HCT116 (cell line): Measurements from ENCODE around the gene LRRTM2. TPM values are rescaled to one million over a fixed set of nuclear protein-coding genes. Genes with fewer than 3 reads are reported as not detected.

ENCODE experiments used
- ATAC-seq: fragments of 200-7000 bp; cut with Tn5 transposase; 2 replicates; pipeline ENCODE4 v1.9.1; 2020; ENCODE audit warnings: mild to moderate bottlenecking, moderate library complexity
- BruUV-seq: library from RNA; stranded (reverse); fragments of 400-500 nt; replicated peaks from 2 replicates; lab custom pipeline; 2021; lab: Mats Ljungman, UMichigan
- CTCF ChIA-PET: fragments of 300-600 bp; sonication (Branson Sonifier 250); formaldehyde crosslinking; loops from one replicate; lab custom pipeline; 2021; ENCODE audit warnings: antibody characterized with exemption; lab: Charles Lee
- POLR2A ChIA-PET: fragments of 300-600, 350-600 bp; sonication (Branson Sonifier 250); formaldehyde crosslinking; loops from one replicate; lab custom pipeline; 2021; ENCODE audit warnings: antibody characterized with exemption; lab: Charles Lee
- RAD21 ChIA-PET, 2 experiments: fragments of 300-600 bp; sonication (Branson Sonifier 250); formaldehyde crosslinking; loops; one replicate each; lab custom pipeline; 2023; ENCODE audit warnings: low total read pairs in 2 of 2; ENCODE audit not compliant: uncharacterized antibody in 2 of 2, unreplicated experiment in 2 of 2, low non-redundant PET in 1 of 2; lab: Charles Lee
- DNase-seq: peaks from one replicate; pipeline ENCODE4 v3.0.0-alpha.2; 2010; ENCODE audit warnings: low read depth, low spot score
- H2AFZ ChIP-seq: fragments of 200-600 bp; shearing (Covaris generic), sonication (generic); 2 replicates; pipeline ENCODE4 v1.6.1; 2017; ENCODE audit warnings: low read depth, mixed run types, mixed read lengths, antibody characterized with exemption, low read length; ENCODE audit not compliant: poor library complexity, severe bottlenecking
- H3K27ac ChIP-seq: 2 replicates; pipeline ENCODE4 v1.5.1; 2012; ENCODE audit warnings: low read depth, low read length
- H3K27me3 ChIP-seq: fragments of 200-600 bp; sonication (generic); 2 replicates; pipeline ENCODE4 v1.6.1; 2016; ENCODE audit warnings: mixed run types, low read length, mixed read lengths; ENCODE audit not compliant: insufficient read depth
- H3K36me3 ChIP-seq, 2 experiments: fragments of 200-500 bp in 1 of 2; fragments of 200-600 bp in 1 of 2; sonication (Bioruptor generic) in 1 of 2; sonication (generic) in 1 of 2; 2 replicates each; pipeline versions ENCODE4 v1.5.1 to v1.6.1; 2014 to 2016; ENCODE audit warnings: low read length in 2 of 2, inconsistent platforms in 1 of 2, mixed read lengths in 1 of 2, mixed run types in 1 of 2; ENCODE audit not compliant: insufficient read depth in 2 of 2, control insufficient read depth in 1 of 2
- H3K4me1 ChIP-seq, 2 experiments: fragments of 200-600 bp in 1 of 2; sonication (generic) in 1 of 2; 2 replicates each; pipeline versions ENCODE4 v1.5.1 to v1.6.1; 2012 to 2017; ENCODE audit warnings: low read length in 2 of 2, inconsistent platforms in 1 of 2, mild to moderate bottlenecking in 1 of 2, mixed read lengths in 1 of 2, mixed run types in 1 of 2, moderate library complexity in 1 of 2; ENCODE audit not compliant: insufficient read depth in 2 of 2, control insufficient read depth in 1 of 2
- H3K4me2 ChIP-seq: fragments of 200-600 bp; sonication (generic); 2 replicates; pipeline ENCODE4 v1.6.1; 2017; ENCODE audit warnings: mixed run types, low read length, mixed read lengths
- H3K4me3 ChIP-seq, 2 experiments: fragments of 200-600 bp in 1 of 2; sonication (generic) in 1 of 2; replicated peaks in 1 of 2; 2 replicates each; pipeline ENCODE4 v1.5.1; 2011 to 2016; ENCODE audit warnings: low read length in 2 of 2, control low read depth in 1 of 2, low read depth in 1 of 2, mild to moderate bottlenecking in 1 of 2, mixed read lengths in 1 of 2, mixed run types in 1 of 2
- H3K79me2 ChIP-seq: fragments of 200-600 bp; sonication (generic); 2 replicates; pipeline ENCODE4 v1.6.1; 2017; ENCODE audit warnings: mild to moderate bottlenecking, mixed run types, low read length, moderate library complexity, mixed read lengths; ENCODE audit not compliant: insufficient read depth
- H3K9ac ChIP-seq: fragments of 200-600 bp; sonication (generic); 2 replicates; pipeline ENCODE4 v1.6.1; 2016; ENCODE audit warnings: low read length, mixed read lengths
- H3K9me2 ChIP-seq: fragments of 200-600 bp; sonication (generic), shearing (Covaris generic); 2 replicates; pipeline ENCODE4 v1.6.1; 2017; ENCODE audit warnings: mixed run types, mild to moderate bottlenecking, moderate library complexity; ENCODE audit not compliant: insufficient read depth
- H3K9me3 ChIP-seq, 2 experiments: fragments of 200-500 bp in 1 of 2; fragments of 200-600 bp in 1 of 2; sonication (Bioruptor generic) in 1 of 2; sonication (generic) in 1 of 2; 2 replicates each; pipeline ENCODE4 v1.6.1; 2014 to 2017; ENCODE audit warnings: low read length in 2 of 2, mixed read lengths in 2 of 2, inconsistent platforms in 1 of 2, low read depth in 1 of 2, mild to moderate bottlenecking in 1 of 2, mixed run types in 1 of 2, moderate library complexity in 1 of 2; ENCODE audit not compliant: control insufficient read depth in 1 of 2, insufficient read depth in 1 of 2
- H4K20me1 ChIP-seq: fragments of 200-600 bp; sonication (generic), shearing (Covaris generic); 2 replicates; pipeline ENCODE4 v1.6.1; 2017; ENCODE audit warnings: mixed run types, mild to moderate bottlenecking, moderate library complexity; ENCODE audit not compliant: insufficient read depth
- CEBPB ChIP-seq: IDR thresholded peaks from 2 replicates; pipeline ENCODE4 v1.6.1; 2012; ENCODE audit warnings: low read depth
- EGR1 ChIP-seq: IDR thresholded peaks from 2 replicates; pipeline ENCODE4 v1.6.1; 2012; ENCODE audit warnings: low read depth
- EZH2phosphoT487 ChIP-seq: fragments of 200-600 bp; IDR thresholded peaks from 2 replicates; pipeline ENCODE4 v1.6.1; 2018; ENCODE audit warnings: antibody characterized with exemption, borderline replicate concordance
- MAX ChIP-seq: IDR thresholded peaks from 2 replicates; pipeline ENCODE4 v1.6.1; 2012
- RAD21 ChIP-seq: IDR thresholded peaks from 2 replicates; pipeline ENCODE4 v1.6.1; 2012; ENCODE audit warnings: low read depth, mild to moderate bottlenecking
- REST ChIP-seq: IDR thresholded peaks from 2 replicates; pipeline ENCODE4 v1.6.1; 2012; ENCODE audit warnings: low read depth
- SP1 ChIP-seq: IDR thresholded peaks from 2 replicates; pipeline ENCODE4 v1.6.1; 2012; ENCODE audit warnings: low read depth
- TCF7L2 ChIP-seq: IDR thresholded peaks from 2 replicates; pipeline ENCODE4 v1.7.0; 2011; ENCODE audit warnings: borderline replicate concordance, inconsistent platforms; ENCODE audit not compliant: insufficient read depth, insufficient read length; ENCODE audit errors: extremely low read depth
- ZNF274 ChIP-seq: fragments of 200-500 bp; sonication (Bioruptor generic); IDR thresholded peaks from 2 replicates; pipeline ENCODE4 v1.6.1; 2014; ENCODE audit warnings: mild to moderate bottlenecking, low read depth, low read length, inconsistent platforms
- intact Hi-C: fragments of 100-400 bp; cut with micrococcal nuclease; formaldehyde crosslinking; loops from 2 replicates; pipeline ENCODE4 v1.10.0; 2022
- total RNA-seq: library from RNA; stranded (reverse); gene quantifications from one replicate; pipeline ENCODE4 v1.2.1, GENCODE V29; 2021; ENCODE audit not compliant: unreplicated experiment

Gene LRRTM2
- total RNA-seq, 1 experiment from 2014 or later, result not detected

DNA sequence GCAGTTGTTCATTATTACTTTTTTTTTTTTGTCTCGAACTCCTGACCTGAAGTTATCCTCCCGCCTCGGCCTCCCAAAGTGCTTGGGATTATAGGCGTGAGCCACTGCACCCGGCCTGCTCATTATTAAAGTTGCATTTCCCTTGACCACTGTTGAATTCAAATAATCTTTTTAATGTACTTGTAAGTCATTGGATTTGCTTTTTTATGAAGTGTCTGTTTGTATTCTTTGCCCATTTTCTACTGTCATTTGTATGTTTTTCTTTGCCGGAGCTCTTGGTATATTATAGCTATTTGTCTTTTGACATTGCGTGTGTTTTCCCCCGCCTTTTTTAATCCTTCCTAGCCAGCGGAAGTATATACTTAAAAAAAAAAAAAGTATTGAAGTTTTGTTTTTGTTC is 22.0 kb downstream of the LRRTM2 start:
- H3K27me3 ChIP-seq, result no peaks in the 10 kb centered on the region
- ChIA-PET RAD21 (no interaction called here), POLR2A (no interaction called here), CTCF (no interaction called here)
- no peaks in the 10 kb centered on the region for H3K4me1 ChIP-seq
- no peak overlapping the region for H3K9ac ChIP-seq
- H3K9me3 ChIP-seq, result no peaks in the 10 kb centered on the region
- no TSS peak for BruUV-seq
- H4K20me1 ChIP-seq, result peaks cover 4% of the 10 kb centered on the region; the same call in 1 of the 2 replicates
- DNase-seq, result no peak
- no peaks in the 10 kb centered on the region for H3K9me2 ChIP-seq
- no peak overlapping the region for H3K4me3 ChIP-seq
- peaks cover 82% of the 10 kb centered on the region for H3K79me2 ChIP-seq
- intact Hi-C loops, result no loop called here
- no peak for ATAC-seq
- no peak overlapping the region for H3K4me2 ChIP-seq
- TF ChIP-seq REST, result no peak
- TF ChIP-seq SP1, result no peak
- TF ChIP-seq EGR1, result no peak
- TF ChIP-seq TCF7L2, result no peak
- no peak for TF ChIP-seq RAD21
- TF ChIP-seq CEBPB, result no peak
- TF ChIP-seq ZNF274, result no peak
- TF ChIP-seq MAX, result no peak
- no peak for TF ChIP-seq EZH2phosphoT487
- H3K36me3 ChIP-seq, result no peaks in the 10 kb centered on the region
- no peak overlapping the region for H3K27ac ChIP-seq
- H2AFZ ChIP-seq, result no peak overlapping the region
